GM19193 (cell line): ENCODE measurements around the gene BLM.

Experiments
- POLR2A ChIP-seq: IDR thresholded peaks from 4 replicates; pipeline ENCODE4 v1.6.1; 2011; ENCODE audit not compliant: insufficient read depth, insufficient read length; ENCODE audit errors: extremely low read depth

The BLM gene

DNA sequence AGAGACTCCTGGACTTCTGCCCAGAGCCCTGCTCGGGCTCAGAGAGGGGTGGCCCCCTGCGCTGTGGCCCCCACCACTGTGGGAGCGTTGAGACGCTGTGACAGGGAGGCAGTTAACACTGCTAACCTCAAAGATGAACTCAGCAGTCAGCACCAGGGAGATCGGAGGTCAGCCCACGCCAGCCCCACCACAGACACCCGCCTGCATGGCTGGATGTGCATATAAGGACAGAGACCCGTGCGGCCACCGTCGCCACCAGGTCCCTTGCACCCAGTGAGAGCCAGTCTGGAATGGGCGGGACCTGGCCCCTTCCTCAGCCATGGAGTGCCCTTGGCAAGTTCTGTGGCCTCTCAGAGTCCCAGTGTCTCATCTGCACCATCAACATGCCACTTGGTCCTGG lies 102.7 kb downstream of the BLM start:
- TF ChIP-seq POLR2A: no peak

DNA sequence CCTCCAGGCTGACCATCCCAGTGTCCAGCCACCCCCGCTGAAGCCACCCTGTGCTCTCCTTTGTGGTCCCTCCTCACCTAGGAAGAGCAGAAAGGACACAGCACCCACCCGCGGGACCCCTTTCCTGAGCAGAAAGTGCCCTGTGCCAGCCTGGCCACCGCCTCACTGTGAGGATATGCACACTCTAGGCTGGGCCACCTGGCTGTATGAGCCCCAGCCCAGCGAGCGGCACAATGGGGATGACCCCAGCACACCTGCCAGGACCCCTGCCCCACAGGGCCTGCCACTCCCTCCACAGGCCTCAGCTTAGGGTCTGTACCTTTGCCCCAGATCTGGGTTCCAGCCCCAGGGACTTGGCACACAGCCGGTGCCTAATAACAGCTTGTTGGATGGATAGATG lies 103.3 kb downstream of the BLM start:
- TF ChIP-seq POLR2A: no peak

DNA sequence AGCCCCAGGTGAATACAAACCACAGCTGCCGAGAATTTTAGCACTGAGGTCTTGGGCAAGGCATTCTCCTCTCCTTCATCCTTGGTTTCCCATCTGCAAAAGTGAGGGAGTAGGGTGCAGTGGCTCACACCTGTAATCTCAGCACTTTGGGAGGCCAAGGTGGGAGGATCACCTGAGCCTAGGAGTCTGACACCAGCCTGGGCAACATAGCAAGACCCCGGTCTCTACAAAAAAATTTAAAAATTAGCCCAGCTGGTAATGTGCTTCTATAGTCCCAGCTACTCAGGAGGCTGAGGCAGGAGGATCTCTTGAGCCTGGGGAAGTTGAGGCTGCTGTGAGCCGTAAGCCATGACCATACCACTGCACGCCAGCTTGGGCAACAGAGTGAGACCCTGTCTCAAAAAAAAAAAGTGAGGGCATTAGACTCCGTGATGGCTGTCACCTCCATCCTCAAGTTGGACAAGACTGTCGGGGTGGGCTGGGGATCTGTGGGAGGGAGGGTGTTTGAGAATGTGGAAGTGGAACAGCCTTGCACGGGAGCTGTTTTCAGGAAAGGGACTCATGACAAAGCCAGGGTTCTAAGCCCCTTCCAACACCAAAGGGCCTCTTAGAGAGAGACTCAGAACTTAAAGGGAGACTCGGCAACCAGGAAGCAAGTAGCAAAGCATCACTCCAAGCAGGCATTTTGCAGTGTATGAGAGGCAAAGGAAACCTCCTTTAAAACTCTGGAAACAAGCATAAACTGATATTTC lies 105.2 kb downstream of the BLM start:
- TF ChIP-seq POLR2A: no peak

DNA sequence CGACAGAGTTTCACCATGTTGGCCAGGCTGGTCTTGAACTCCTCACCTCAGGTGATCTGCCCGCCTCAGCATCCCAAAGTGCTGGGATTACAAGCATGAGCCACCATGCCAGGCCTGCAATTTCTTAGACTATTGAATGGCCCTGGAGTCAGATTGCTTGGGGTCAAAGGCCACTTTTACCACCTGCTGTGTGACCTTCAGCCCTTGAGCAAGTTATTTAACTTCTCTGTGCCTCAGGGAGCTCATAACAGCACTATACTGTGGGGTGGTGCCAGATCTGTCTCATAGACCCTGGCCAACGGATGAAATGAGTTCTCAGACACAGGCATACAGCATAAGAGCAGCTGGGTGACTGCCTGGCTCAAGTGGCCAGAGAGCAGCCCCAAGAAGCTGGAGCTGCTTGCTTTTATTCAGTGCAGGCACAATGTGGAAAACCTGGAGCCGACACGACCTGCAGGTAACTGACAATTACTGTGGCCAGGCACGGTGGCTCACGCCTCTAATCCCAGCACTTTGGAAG lies 106.4 kb downstream of the BLM start:
- TF ChIP-seq POLR2A: no peak

DNA sequence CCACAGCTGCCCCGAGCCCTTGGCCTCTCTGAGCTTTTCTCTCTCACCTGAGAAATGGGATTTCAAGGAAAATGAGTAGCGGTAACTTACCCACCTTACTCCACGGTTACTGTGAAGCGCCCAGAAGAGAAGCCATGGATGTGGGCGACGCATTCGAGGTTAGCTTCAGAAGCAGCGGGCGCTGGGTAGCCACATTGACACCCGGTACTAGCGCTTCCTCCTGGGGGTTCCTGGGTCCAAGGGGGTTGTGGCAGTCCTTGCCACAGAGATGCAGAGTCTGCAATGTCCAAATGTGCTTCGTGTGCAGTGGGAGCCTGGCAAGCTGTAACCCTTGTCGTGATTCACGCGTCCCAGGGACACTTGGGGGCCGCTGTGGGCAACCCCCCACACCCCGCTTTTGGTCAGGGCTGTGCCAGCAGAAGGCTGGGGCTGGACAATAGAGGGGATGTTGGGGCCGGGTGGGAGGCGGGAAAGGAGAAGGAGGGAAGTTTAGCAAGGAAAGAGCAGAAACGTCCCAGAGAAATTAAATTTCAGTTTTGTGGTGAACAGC lies 109.8 kb downstream of the BLM start:
- TF ChIP-seq POLR2A: no peak

DNA sequence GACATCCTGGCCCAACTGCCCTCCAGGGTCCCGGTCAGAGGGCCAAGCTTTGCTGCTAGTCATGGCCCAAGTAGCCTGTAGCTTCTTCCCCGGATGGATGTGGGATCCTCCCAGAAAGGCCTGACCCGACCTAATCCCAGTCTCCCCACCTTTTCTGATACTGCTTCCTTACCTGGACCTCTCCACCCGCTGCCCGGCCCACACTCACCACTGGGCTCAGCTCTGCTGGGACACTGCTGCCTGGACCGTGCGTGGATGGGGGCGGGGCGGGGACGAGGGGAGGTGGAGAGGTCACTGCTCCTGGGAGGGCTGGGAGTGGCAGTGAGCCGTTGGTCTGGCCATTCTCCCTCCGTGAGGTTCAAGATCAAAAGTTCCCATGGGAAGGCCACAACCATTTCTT lies 111.0 kb downstream of the BLM start:
- no peak for TF ChIP-seq POLR2A

DNA sequence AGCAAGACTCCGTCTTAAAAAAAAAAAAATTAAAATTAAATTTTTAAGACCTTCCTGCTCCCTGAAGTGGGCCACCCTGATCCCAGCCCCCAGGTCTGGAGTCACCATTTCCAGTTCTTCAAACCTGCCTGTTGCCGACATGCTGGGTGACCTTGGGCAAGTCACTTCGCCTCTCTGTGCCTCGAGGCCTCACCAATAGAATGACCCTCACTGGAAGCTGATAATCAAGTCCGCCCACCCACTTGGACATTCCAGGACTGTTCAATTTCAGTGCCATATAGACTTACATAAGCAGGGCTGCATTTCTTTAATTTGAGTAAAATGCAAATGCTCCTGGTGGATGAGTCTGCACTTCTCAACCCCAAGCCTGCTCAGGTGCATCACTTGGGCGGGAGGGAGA lies 112.0 kb downstream of the BLM start:
- no peak for TF ChIP-seq POLR2A

DNA sequence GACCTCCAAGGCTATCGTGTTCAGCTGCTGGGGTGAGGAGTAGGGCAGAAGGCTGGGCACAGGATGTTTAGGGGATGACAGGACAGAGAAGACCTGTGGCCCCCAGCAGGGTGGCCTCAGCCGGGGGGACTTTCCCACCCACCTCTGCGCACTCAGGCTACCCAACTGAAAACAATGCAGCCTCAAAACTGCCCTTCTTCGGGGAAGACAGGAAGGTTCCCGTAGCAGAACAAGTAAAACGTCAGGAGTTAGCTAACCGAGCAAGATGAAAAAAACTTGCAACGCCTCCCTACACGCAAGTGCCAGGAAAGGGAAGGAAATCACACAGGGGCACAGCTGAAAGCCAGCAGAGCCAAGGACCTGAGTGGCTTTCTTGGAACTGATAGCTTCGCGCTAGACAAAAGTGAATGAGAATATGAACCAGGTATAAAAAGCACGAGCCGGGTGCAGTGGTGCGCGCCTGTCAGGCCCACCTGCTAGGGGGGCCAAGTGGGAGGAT lies 112.8 kb downstream of the BLM start:
- TF ChIP-seq POLR2A: no peak

DNA sequence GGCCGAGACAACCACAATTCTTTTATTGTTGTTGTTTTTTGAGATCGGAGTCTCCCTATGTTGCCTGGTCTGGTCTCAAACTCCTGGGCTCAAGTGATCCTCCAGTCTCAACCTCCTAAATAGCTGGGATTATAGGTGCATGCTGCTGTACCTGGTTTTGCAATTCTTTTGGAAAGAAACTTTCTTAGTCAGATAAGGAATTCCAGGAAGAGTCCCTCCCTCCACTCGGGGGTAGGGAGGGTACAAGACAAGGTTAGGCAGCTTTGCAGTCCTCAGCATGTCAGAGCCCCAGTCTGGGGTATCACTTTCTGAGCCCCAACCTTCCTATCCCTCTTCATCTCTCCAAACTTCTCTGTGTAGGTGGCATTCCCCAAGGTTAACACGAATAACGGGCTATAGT lies 117.5 kb downstream of the BLM start:
- no peak for TF ChIP-seq POLR2A

DNA sequence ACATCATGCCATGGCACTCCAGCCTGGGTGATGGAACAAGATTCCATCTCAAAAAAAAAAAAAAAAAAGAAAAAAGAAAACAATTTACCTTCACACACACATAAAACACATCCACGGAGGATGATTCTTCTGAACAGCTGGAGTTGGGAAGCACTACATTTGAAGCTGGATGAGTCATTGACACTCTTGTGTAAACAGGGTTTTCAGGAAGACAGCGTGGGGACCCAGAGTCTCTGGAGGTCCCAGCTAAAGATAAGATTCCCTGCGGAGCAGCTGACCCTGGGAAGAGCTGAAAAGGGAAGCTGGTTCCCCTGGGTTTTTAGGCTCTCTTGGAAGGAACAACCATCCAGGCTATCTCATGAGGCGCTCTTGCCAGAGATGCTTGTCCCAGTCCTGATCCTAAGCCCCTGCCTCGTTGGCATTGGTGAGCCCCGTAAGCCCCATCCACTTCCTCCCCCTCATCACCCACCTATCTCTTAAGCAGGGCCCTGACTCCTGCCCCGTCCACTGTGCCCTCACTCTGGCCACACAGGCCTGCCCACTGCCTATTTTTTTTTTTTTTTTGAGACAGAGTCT lies 119.2 kb downstream of the BLM start:
- TF ChIP-seq POLR2A: no peak

DNA sequence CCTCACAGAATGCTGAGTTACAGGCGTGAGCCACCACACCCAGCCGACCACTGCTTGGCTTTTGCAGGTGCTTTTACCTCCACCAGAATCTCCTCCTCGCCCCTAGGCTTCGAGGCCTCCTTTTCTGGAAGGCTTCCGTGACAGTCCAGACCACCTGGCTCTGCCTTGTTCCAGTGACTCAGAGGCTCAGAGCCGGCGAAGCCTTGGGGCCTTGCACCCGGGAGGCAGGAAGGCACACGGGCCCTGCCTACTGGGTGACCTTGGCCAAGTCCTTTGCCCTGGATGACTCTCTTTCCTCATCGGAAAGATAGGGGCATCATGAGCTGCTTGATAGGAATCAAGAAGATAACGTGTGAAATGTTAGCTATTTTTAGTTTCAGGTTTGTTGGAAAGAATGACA lies 119.9 kb downstream of the BLM start:
- no peak for TF ChIP-seq POLR2A

DNA sequence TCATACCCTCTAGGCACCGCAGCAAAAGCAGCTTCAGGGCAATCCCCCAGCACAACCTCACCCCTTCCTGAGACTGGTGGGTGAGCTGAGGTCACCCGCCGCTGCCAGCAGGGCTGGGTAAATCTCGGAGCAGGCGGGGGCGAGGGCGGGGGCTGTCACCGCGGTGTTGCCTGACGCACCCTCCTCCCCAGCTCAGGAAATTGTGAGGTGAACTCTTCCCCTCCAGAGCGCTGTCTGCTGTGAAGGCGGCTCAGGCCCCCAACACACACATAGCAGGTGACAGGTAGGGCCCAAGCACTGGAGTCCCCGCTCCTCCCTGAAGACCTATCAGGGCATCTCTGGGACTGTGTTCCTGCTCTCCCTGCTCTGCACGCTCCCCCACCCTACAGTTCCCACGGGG lies 121.0 kb downstream of the BLM start:
- TF ChIP-seq POLR2A: no peak

DNA sequence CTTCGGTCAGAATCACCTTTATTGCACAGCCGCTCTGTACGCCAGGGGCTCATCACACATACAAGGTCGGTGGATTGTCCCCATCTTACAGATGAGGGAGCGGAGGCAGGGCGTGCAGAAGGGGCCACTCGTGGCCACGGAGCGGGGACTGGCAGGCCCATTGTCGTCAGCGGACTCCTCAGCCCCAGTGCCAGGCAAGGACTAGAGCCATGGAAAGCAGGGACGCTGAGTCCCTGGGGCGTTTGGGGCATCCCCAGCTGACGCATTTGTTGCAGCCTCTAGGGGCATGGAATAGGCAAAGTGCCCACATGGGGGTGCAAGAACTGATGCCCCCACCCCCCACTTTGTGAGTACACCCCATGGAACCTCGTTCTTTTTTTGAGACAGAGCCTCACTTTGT lies 121.4 kb downstream of the BLM start:
- no peak for TF ChIP-seq POLR2A

DNA sequence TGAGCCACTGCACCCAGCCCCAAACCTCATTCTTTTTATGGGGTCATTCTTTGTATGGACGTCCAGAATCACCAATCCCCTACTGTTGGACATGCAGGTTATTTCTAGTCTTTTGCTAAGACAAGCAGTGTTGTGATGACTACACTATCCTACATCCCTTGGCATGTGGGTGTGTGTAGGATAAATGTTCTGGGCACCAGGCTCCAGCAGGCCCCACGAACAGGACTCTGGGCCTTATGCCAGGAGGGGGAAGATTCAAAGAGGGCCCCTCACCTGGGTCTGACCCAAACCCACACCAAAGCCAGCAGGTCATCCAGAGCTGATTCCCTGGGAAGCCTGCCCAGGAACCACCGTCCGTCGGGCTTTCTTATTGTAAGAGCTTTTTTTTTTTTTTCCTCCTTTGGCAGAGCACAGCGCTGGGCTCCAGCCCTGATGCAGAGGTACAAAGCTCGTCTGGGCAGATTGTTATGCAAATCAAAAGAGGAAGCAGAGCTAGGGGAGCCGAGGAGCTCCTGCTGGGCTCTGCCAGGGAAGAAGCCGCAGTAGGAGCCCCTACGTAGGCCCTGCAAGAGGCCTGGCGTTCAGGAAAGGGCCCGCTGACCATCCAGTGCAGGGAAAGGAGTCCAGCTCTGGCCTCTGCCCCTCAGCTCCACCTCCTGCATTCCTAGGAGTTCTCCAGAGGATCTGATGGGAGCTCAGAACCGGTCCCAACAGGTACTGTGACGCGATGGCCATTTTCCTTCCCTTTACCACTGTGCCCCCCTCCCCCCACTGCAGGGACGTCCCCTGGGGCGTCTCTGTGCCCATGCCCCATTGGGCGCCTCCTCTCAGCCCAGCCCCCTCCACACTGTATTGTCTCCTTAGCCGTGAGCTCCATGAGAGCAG lies 122.3 kb downstream of the BLM start:
- peak; percentile 78 for TF ChIP-seq POLR2A
